IMR-90 (cell line): ENCODE measurements around the gene KLF12. TPM values are rescaled to one million over a fixed set of nuclear protein-coding genes. Genes with fewer than 3 reads are reported as not detected.

Experiments used
- ATAC-seq: fragments of 200-7000 bp; cut with Tn5 transposase; 2 replicates; pipeline ENCODE4 v1.9.1; 2020; ENCODE audit warnings: low read depth, mild to moderate bottlenecking, moderate library complexity
- BruUV-seq: library from RNA; stranded (reverse); fragments of 400-500 nt; replicated peaks from 2 replicates; lab custom pipeline; 2021; lab: Mats Ljungman, UMichigan
- CTCF ChIA-PET: fragments of 300-600 bp; formaldehyde crosslinking; extraction: SDS; loops from one replicate; lab custom pipeline; 2021; ENCODE audit warnings: antibody characterized with exemption; lab: Yijun Ruan, JAX
- POLR2A ChIA-PET: fragments of 300-600 bp; sonication (Branson Sonifier 250); formaldehyde crosslinking; loops from one replicate; lab custom pipeline; 2022; ENCODE audit warnings: antibody characterized with exemption; ENCODE audit not compliant: unreplicated experiment; lab: Charles Lee
- DNase-seq: peaks from one replicate; pipeline ENCODE4 v3.0.0; 2013
- H2AFZ ChIP-seq: replicated peaks from 2 replicates; pipeline ENCODE3; 2013; ENCODE audit warnings: low read length, mild to moderate bottlenecking; ENCODE audit not compliant: poor library complexity
- H2AK5ac ChIP-seq: 2 replicates; pipeline ENCODE4 v1.6.1; 2013; ENCODE audit warnings: low read depth, low read length, inconsistent platforms
- H2AK9ac ChIP-seq: replicated peaks from 2 replicates; pipeline ENCODE3; 2013; ENCODE audit warnings: mild to moderate bottlenecking, low read depth, low read length, moderate library complexity; ENCODE audit not compliant: poor library complexity
- H2BK120ac ChIP-seq: 2 replicates; pipeline ENCODE4 v1.6.1; 2013; ENCODE audit warnings: low read depth, low read length, inconsistent platforms
- H2BK15ac ChIP-seq: 3 replicates; pipeline ENCODE4 v1.6.1; 2013; ENCODE audit warnings: low read depth, low read length, inconsistent platforms
- H2BK20ac ChIP-seq: 2 replicates; pipeline ENCODE4 v1.6.1; 2013; ENCODE audit warnings: low read depth, mild to moderate bottlenecking, inconsistent platforms, low read length, moderate library complexity
- H2BK5ac ChIP-seq: 2 replicates; pipeline ENCODE4 v1.6.1; 2013; ENCODE audit warnings: mild to moderate bottlenecking, low read depth, low read length, inconsistent platforms; ENCODE audit not compliant: poor library complexity, severe bottlenecking
- H3K14ac ChIP-seq: replicated peaks from 2 replicates; pipeline ENCODE4 v1.6.1; 2013; ENCODE audit warnings: low read depth, low read length, inconsistent platforms
- H3K18ac ChIP-seq: 2 replicates; pipeline ENCODE4 v1.6.1; 2013; ENCODE audit warnings: low read depth, low read length, control low read depth
- H3K23ac ChIP-seq: 2 replicates; pipeline ENCODE4 v1.6.1; 2013; ENCODE audit warnings: low read depth, low read length, inconsistent platforms
- H3K27ac ChIP-seq: 2 replicates; pipeline ENCODE4 v1.5.1; 2013; ENCODE audit warnings: mild to moderate bottlenecking, control low read depth, low read length; ENCODE audit not compliant: insufficient read depth
- H3K27me3 ChIP-seq: 2 replicates; pipeline ENCODE4 v1.6.1; 2013; ENCODE audit warnings: low read length; ENCODE audit not compliant: control insufficient read depth, insufficient read depth
- H3K36me3 ChIP-seq: 2 replicates; pipeline ENCODE4 v1.6.1; 2013; ENCODE audit warnings: low read length, mixed read lengths; ENCODE audit not compliant: control insufficient read depth, insufficient read depth
- H3K4ac ChIP-seq: 2 replicates; pipeline ENCODE4 v1.6.1; 2013; ENCODE audit warnings: low read depth, low read length, inconsistent platforms
- H3K4me1 ChIP-seq: 2 replicates; pipeline ENCODE4 v1.6.1; 2013; ENCODE audit warnings: low read length, mixed read lengths; ENCODE audit not compliant: control insufficient read depth, insufficient read depth
- H3K4me2 ChIP-seq: 2 replicates; pipeline ENCODE4 v1.6.1; 2013; ENCODE audit warnings: low read depth, mild to moderate bottlenecking, control low read depth, low read length, moderate library complexity
- H3K4me3 ChIP-seq: 2 replicates; pipeline ENCODE4 v1.5.1; 2013; ENCODE audit warnings: low read depth, mild to moderate bottlenecking, control low read depth, low read length, moderate library complexity; ENCODE audit not compliant: insufficient read depth
- H3K56ac ChIP-seq: 2 replicates; pipeline ENCODE4 v1.6.1; 2013; ENCODE audit warnings: low read length, inconsistent platforms; ENCODE audit not compliant: insufficient read depth; ENCODE audit errors: extremely low read depth
- H3K79me1 ChIP-seq, 2 experiments: 2 replicates each; pipeline ENCODE4 v1.6.1; 2013; ENCODE audit warnings: low read length in 2 of 2, inconsistent platforms in 1 of 2, low read depth in 1 of 2
- H3K9ac ChIP-seq: 2 replicates; pipeline ENCODE4 v1.6.1; 2013; ENCODE audit warnings: low read depth, low read length, control low read depth
- H3K9me1 ChIP-seq: 2 replicates; pipeline ENCODE4 v1.6.1; 2013; ENCODE audit warnings: low read length, inconsistent platforms; ENCODE audit not compliant: insufficient read depth
- H3K9me3 ChIP-seq: 2 replicates; pipeline ENCODE4 v1.6.1; 2013; ENCODE audit warnings: low read length; ENCODE audit not compliant: control insufficient read depth, insufficient read depth
- H4K20me1 ChIP-seq: 2 replicates; pipeline ENCODE4 v1.6.1; 2013; ENCODE audit warnings: low read length, inconsistent platforms; ENCODE audit not compliant: insufficient read depth
- H4K5ac ChIP-seq: 2 replicates; pipeline ENCODE4 v1.6.1; 2013; ENCODE audit warnings: mild to moderate bottlenecking, low read depth, low read length, control low read depth
- H4K8ac ChIP-seq, 2 experiments: 2 replicates each; pipeline ENCODE4 v1.6.1; 2013; ENCODE audit warnings: low read depth in 2 of 2, low read length in 2 of 2, control low read depth in 1 of 2, inconsistent platforms in 1 of 2
- H4K91ac ChIP-seq: 2 replicates; pipeline ENCODE4 v1.6.1; 2013; ENCODE audit warnings: low read depth, low read length, inconsistent platforms; ENCODE audit not compliant: insufficient read depth
- BHLHE40 ChIP-seq: fragments of 150-350 bp; IDR thresholded peaks from 2 replicates; pipeline ENCODE4 v1.6.1; 2016; ENCODE audit warnings: mild to moderate bottlenecking, low read depth, low read length
- CEBPB ChIP-seq: IDR thresholded peaks from 2 replicates; pipeline ENCODE4 v1.6.1; 2012; ENCODE audit warnings: low read depth, low read length, improper control_type of control experiment
- MAFK ChIP-seq: IDR thresholded peaks from 2 replicates; pipeline ENCODE4 v1.6.1; 2012; ENCODE audit warnings: low read depth, low read length, improper control_type of control experiment
- MXI1 ChIP-seq: IDR thresholded peaks from 2 replicates; pipeline ENCODE4 v1.6.1; 2012; ENCODE audit warnings: low read depth, mild to moderate bottlenecking, low read length, moderate library complexity, borderline replicate concordance
- NFE2L2 ChIP-seq: fragments of 150-350 bp; IDR thresholded peaks from 2 replicates; pipeline ENCODE4 v1.6.1; 2016; ENCODE audit warnings: low read depth, mild to moderate bottlenecking, low read length
- RCOR1 ChIP-seq: IDR thresholded peaks from 2 replicates; pipeline ENCODE4 v1.6.1; 2012; ENCODE audit warnings: mild to moderate bottlenecking, low read length, improper control_type of control experiment; ENCODE audit not compliant: insufficient replicate concordance
- SMC3 ChIP-seq: fragments of 150-350 bp; IDR thresholded peaks from 2 replicates; pipeline ENCODE4 v1.6.1; 2016; ENCODE audit warnings: low read depth, mild to moderate bottlenecking, antibody characterized with exemption, low read length, moderate library complexity
- WGBS, 2 experiments: methylation state at CpG; one replicate each; pipeline versions ENCODE4 v1.1.5 to v1.1.7; 2013; ENCODE audit warnings: missing lambda C conversion rate in 2 of 2; ENCODE audit not compliant: insufficient read length in 1 of 2; ENCODE audit errors: extremely low coverage in 2 of 2; 5-methylcytosine and 5-hydroxymethylcytosine counted together
- dilution Hi-C: fragments of 300-500 bp; cut with HindIII; formaldehyde crosslinking; loops from one replicate; pipeline ENCODE4 v1.14.3; 2018; ENCODE audit warnings: low sequenced_read_pairs; ENCODE audit not compliant: unreplicated experiment
- in situ Hi-C: fragments of 300-500 bp; cut with MboI; formaldehyde crosslinking; loops from 3 replicates; pipeline ENCODE4 v1.14.3; 2019; ENCODE audit warnings: low sequenced_read_pairs, inconsistent platforms, mixed read lengths
- intact Hi-C: fragments of 100-400 bp; cut with micrococcal nuclease; formaldehyde crosslinking; loops from 2 replicates; pipeline ENCODE4 v1.10.0; 2022
- polyA plus RNA-seq, 3 experiments: library from polyadenylated mRNA; depleted of rRNA; stranded (reverse); fragments of >200 nt; gene quantifications; 2 replicates each; pipeline ENCODE4 v1.2.3, GENCODE V29; 2012; ENCODE audit warnings: low replicate concordance in 1 of 3
- total RNA-seq: library from RNA; depleted of rRNA; stranded (reverse); fragments of >200 nt; gene quantifications from 2 replicates; pipeline ENCODE4 v1.2.3, GENCODE V29; 2012

The KLF12 gene
- total and polyA plus RNA-seq, 2 of the 4 experiments (the other 2 are of a cell fraction), result 8.8 to 44.8 TPM

GRCh38 chr13:74128156-74128767 is 5.9 kb downstream of the KLF12 start:
- Histone ChIP-seq H2BK120ac (peak overlapping the region; percentile 46; the same call in 1 of the 2 replicates), H3K9me1 (peaks cover 5% of the 10 kb centered on the region), H2AK5ac (no peak overlapping the region), H3K79me1 (peaks cover 13 to 62% of the 10 kb centered on the region in 2 experiments), H3K4me3 (no peak overlapping the region), H2AFZ (no peak overlapping the region), H4K5ac (no peak overlapping the region), H3K9ac (no peak overlapping the region), H2BK5ac (peak overlapping the region; percentile 84), H2BK20ac (no peak overlapping the region; the same call in 1 of the 2 replicates), H3K27me3 (no peaks in the 10 kb centered on the region), H2BK15ac (no peak overlapping the region), H3K23ac (peak overlapping the region; percentile 74; the same call in 1 of the 2 replicates), H3K9me3 (no peaks in the 10 kb centered on the region), H3K18ac (peak overlapping the region; percentile 72; the same call in 1 of the 2 replicates), H4K8ac (no peak overlapping the region; a peak in 1 of 4 replicates), H3K14ac (no peak overlapping the region; the same call in 1 of the 2 replicates), H4K91ac (peak overlapping the region; percentile 19; the same call in 1 of the 2 replicates), H2AK9ac (no peak overlapping the region), H3K4ac (no peak overlapping the region; the same call in 1 of the 2 replicates), H4K20me1 (peaks cover 12% of the 10 kb centered on the region; the same call in 1 of the 2 replicates), H3K27ac (no peak overlapping the region), H3K4me2 (peak overlapping the region; percentile 83), H3K36me3 (no peaks in the 10 kb centered on the region), H3K4me1 (peaks cover 15% of the 10 kb centered on the region), H3K56ac (no peak overlapping the region)
- WGBS, 2 experiments, result no CpG with 5 or more reads among the region's 6 CpGs
- no TSS peak for BruUV-seq
- TF ChIP-seq MAFK (no peak), BHLHE40 (no peak), MXI1 (no peak), SMC3 (no peak), CEBPB (no peak), NFE2L2 (no peak), RCOR1 (no peak)
- DNase-seq (peak; percentile 64), ATAC-seq (peak; percentile 49)
- ChIA-PET CTCF (no interaction called here), POLR2A (no interaction called here)
- in situ Hi-C loops (loop anchor here (25.0 kb wide), 1 partner anchor 1084 kb away; no protein-coding TSS in a partner anchor), intact Hi-C loops (loop anchor here (5.0 kb wide), 1 partner anchor 36 kb away; no protein-coding TSS in a partner anchor), dilution Hi-C loops (no loop called here)
